ENCODE data around the gene OR10G2. TPM values are rescaled to one million over a fixed set of nuclear protein-coding genes. Genes with fewer than 3 reads are reported as not detected.

Gene OR10G2
- total RNA-seq: not detected in 2 replicates

GRCh38 chr14:21634840-21635239, at the start of gene OR10G2:
OR10G2 (minus strand) TSS chr14:21634940; CDS start chr14:21634842, 98 bp downstream.

GRCh38 chr14:21673718-21674117, 39.0 kb upstream of the OR10G2 start, which contains the start of gene OR4E1:
OR4E1 (minus strand) TSS chr14:21673818; CDS start chr14:21670935, 2,883 bp downstream.

GRCh38 chr14:21653331-21653885, 18.7 kb upstream of the OR10G2 start, which contains the start of gene OR4E2:
OR4E2 (plus strand) TSS chr14:21653835; CDS start chr14:21665083, 11,248 bp downstream.

Other genes with a start within 250 kb of the OR10G2 start
- 45.5 and 63.5 TPM in 2 replicates for gene CHD8, start 178.8 kb downstream of the OR10G2 start, total RNA-seq
- 16.3 and 21.8 TPM in 2 replicates for gene RAB2B, start 158.0 kb downstream of the OR10G2 start, total RNA-seq
- 23.3 and 34.0 TPM in 2 replicates for gene TOX4, start 157.7 kb downstream of the OR10G2 start, total RNA-seq
- gene METTL3, start 123.6 kb downstream of the OR10G2 start, total RNA-seq: 22.4 and 51.7 TPM in 2 replicates
- 13.4 and 24.2 TPM in 2 replicates for gene SALL2, start 108.6 kb downstream of the OR10G2 start, total RNA-seq
- gene OR10G3, start 54.9 kb downstream of the OR10G2 start, total RNA-seq: not detected in 2 replicates
- not detected in 2 replicates for gene OR4E2, start 18.9 kb upstream of the OR10G2 start, total RNA-seq
- gene OR4E1, start 38.9 kb upstream of the OR10G2 start, total RNA-seq: not detected in 2 replicates

All from mesangial cell (primary cell).